IMR-90 (cell line): ENCODE measurements around the gene AGPAT3. TPM values are rescaled to one million over a fixed set of nuclear protein-coding genes. Genes with fewer than 3 reads are reported as not detected.

Experiments
- ATAC-seq: fragments of 200-7000 bp; cut with Tn5 transposase; 2 replicates; pipeline ENCODE4 v1.9.1; 2020; ENCODE audit warnings: low read depth, mild to moderate bottlenecking, moderate library complexity
- BruUV-seq: library from RNA; stranded (reverse); fragments of 400-500 nt; replicated peaks from 2 replicates; lab custom pipeline; 2021; lab: Mats Ljungman, UMichigan
- CTCF ChIA-PET: fragments of 300-600 bp; formaldehyde crosslinking; extraction: SDS; loops from one replicate; lab custom pipeline; 2021; ENCODE audit warnings: antibody characterized with exemption; lab: Yijun Ruan, JAX
- POLR2A ChIA-PET: fragments of 300-600 bp; sonication (Branson Sonifier 250); formaldehyde crosslinking; loops from one replicate; lab custom pipeline; 2022; ENCODE audit warnings: antibody characterized with exemption; ENCODE audit not compliant: unreplicated experiment; lab: Charles Lee
- DNase-seq: peaks from one replicate; pipeline ENCODE4 v3.0.0; 2013
- H2AFZ ChIP-seq: replicated peaks from 2 replicates; pipeline ENCODE3; 2013; ENCODE audit warnings: low read length, mild to moderate bottlenecking; ENCODE audit not compliant: poor library complexity
- H2AK5ac ChIP-seq: 2 replicates; pipeline ENCODE4 v1.6.1; 2013; ENCODE audit warnings: low read depth, low read length, inconsistent platforms
- H2AK9ac ChIP-seq: replicated peaks from 2 replicates; pipeline ENCODE3; 2013; ENCODE audit warnings: mild to moderate bottlenecking, low read depth, low read length, moderate library complexity; ENCODE audit not compliant: poor library complexity
- H2BK120ac ChIP-seq: 2 replicates; pipeline ENCODE4 v1.6.1; 2013; ENCODE audit warnings: low read depth, low read length, inconsistent platforms
- H2BK15ac ChIP-seq: 3 replicates; pipeline ENCODE4 v1.6.1; 2013; ENCODE audit warnings: low read depth, low read length, inconsistent platforms
- H2BK20ac ChIP-seq: 2 replicates; pipeline ENCODE4 v1.6.1; 2013; ENCODE audit warnings: low read depth, mild to moderate bottlenecking, inconsistent platforms, low read length, moderate library complexity
- H2BK5ac ChIP-seq: 2 replicates; pipeline ENCODE4 v1.6.1; 2013; ENCODE audit warnings: mild to moderate bottlenecking, low read depth, low read length, inconsistent platforms; ENCODE audit not compliant: poor library complexity, severe bottlenecking
- H3K14ac ChIP-seq: replicated peaks from 2 replicates; pipeline ENCODE4 v1.6.1; 2013; ENCODE audit warnings: low read depth, low read length, inconsistent platforms
- H3K18ac ChIP-seq: 2 replicates; pipeline ENCODE4 v1.6.1; 2013; ENCODE audit warnings: low read depth, low read length, control low read depth
- H3K23ac ChIP-seq: 2 replicates; pipeline ENCODE4 v1.6.1; 2013; ENCODE audit warnings: low read depth, low read length, inconsistent platforms
- H3K27ac ChIP-seq: 2 replicates; pipeline ENCODE4 v1.5.1; 2013; ENCODE audit warnings: mild to moderate bottlenecking, control low read depth, low read length; ENCODE audit not compliant: insufficient read depth
- H3K27me3 ChIP-seq: 2 replicates; pipeline ENCODE4 v1.6.1; 2013; ENCODE audit warnings: low read length; ENCODE audit not compliant: control insufficient read depth, insufficient read depth
- H3K36me3 ChIP-seq: 2 replicates; pipeline ENCODE4 v1.6.1; 2013; ENCODE audit warnings: low read length, mixed read lengths; ENCODE audit not compliant: control insufficient read depth, insufficient read depth
- H3K4ac ChIP-seq: 2 replicates; pipeline ENCODE4 v1.6.1; 2013; ENCODE audit warnings: low read depth, low read length, inconsistent platforms
- H3K4me1 ChIP-seq: 2 replicates; pipeline ENCODE4 v1.6.1; 2013; ENCODE audit warnings: low read length, mixed read lengths; ENCODE audit not compliant: control insufficient read depth, insufficient read depth
- H3K4me2 ChIP-seq: 2 replicates; pipeline ENCODE4 v1.6.1; 2013; ENCODE audit warnings: low read depth, mild to moderate bottlenecking, control low read depth, low read length, moderate library complexity
- H3K4me3 ChIP-seq: 2 replicates; pipeline ENCODE4 v1.5.1; 2013; ENCODE audit warnings: low read depth, mild to moderate bottlenecking, control low read depth, low read length, moderate library complexity; ENCODE audit not compliant: insufficient read depth
- H3K56ac ChIP-seq: 2 replicates; pipeline ENCODE4 v1.6.1; 2013; ENCODE audit warnings: low read length, inconsistent platforms; ENCODE audit not compliant: insufficient read depth; ENCODE audit errors: extremely low read depth
- H3K79me1 ChIP-seq, 2 experiments: 2 replicates each; pipeline ENCODE4 v1.6.1; 2013; ENCODE audit warnings: low read length in 2 of 2, inconsistent platforms in 1 of 2, low read depth in 1 of 2
- H3K9ac ChIP-seq: 2 replicates; pipeline ENCODE4 v1.6.1; 2013; ENCODE audit warnings: low read depth, low read length, control low read depth
- H3K9me1 ChIP-seq: 2 replicates; pipeline ENCODE4 v1.6.1; 2013; ENCODE audit warnings: low read length, inconsistent platforms; ENCODE audit not compliant: insufficient read depth
- H3K9me3 ChIP-seq: 2 replicates; pipeline ENCODE4 v1.6.1; 2013; ENCODE audit warnings: low read length; ENCODE audit not compliant: control insufficient read depth, insufficient read depth
- H4K20me1 ChIP-seq: 2 replicates; pipeline ENCODE4 v1.6.1; 2013; ENCODE audit warnings: low read length, inconsistent platforms; ENCODE audit not compliant: insufficient read depth
- H4K5ac ChIP-seq: 2 replicates; pipeline ENCODE4 v1.6.1; 2013; ENCODE audit warnings: mild to moderate bottlenecking, low read depth, low read length, control low read depth
- H4K8ac ChIP-seq, 2 experiments: 2 replicates each; pipeline ENCODE4 v1.6.1; 2013; ENCODE audit warnings: low read depth in 2 of 2, low read length in 2 of 2, control low read depth in 1 of 2, inconsistent platforms in 1 of 2
- H4K91ac ChIP-seq: 2 replicates; pipeline ENCODE4 v1.6.1; 2013; ENCODE audit warnings: low read depth, low read length, inconsistent platforms; ENCODE audit not compliant: insufficient read depth
- BHLHE40 ChIP-seq: fragments of 150-350 bp; IDR thresholded peaks from 2 replicates; pipeline ENCODE4 v1.6.1; 2016; ENCODE audit warnings: mild to moderate bottlenecking, low read depth, low read length
- CEBPB ChIP-seq: IDR thresholded peaks from 2 replicates; pipeline ENCODE4 v1.6.1; 2012; ENCODE audit warnings: low read depth, low read length, improper control_type of control experiment
- CHD1 ChIP-seq: IDR thresholded peaks from 2 replicates; pipeline ENCODE4 v1.6.1; 2012; ENCODE audit warnings: low read depth, low read length, improper control_type of control experiment
- CTCF ChIP-seq: conservative IDR thresholded peaks from 2 replicates; pipeline ENCODE4 v1.5.1; 2012; ENCODE audit warnings: mild to moderate bottlenecking, low read depth, low read length, improper control_type of control experiment
- FOS ChIP-seq: fragments of 150-350 bp; IDR thresholded peaks from 2 replicates; pipeline ENCODE4 v1.6.1; 2016; ENCODE audit warnings: low read depth, low read length
- MAFK ChIP-seq: IDR thresholded peaks from 2 replicates; pipeline ENCODE4 v1.6.1; 2012; ENCODE audit warnings: low read depth, low read length, improper control_type of control experiment
- MAZ ChIP-seq: IDR thresholded peaks from 2 replicates; pipeline ENCODE4 v1.6.1; 2012; ENCODE audit warnings: low read depth, mild to moderate bottlenecking, low read length, improper control_type of control experiment, moderate library complexity, borderline replicate concordance
- MXI1 ChIP-seq: IDR thresholded peaks from 2 replicates; pipeline ENCODE4 v1.6.1; 2012; ENCODE audit warnings: low read depth, mild to moderate bottlenecking, low read length, moderate library complexity, borderline replicate concordance
- NFE2L2 ChIP-seq: fragments of 150-350 bp; IDR thresholded peaks from 2 replicates; pipeline ENCODE4 v1.6.1; 2016; ENCODE audit warnings: low read depth, mild to moderate bottlenecking, low read length
- POLR2A ChIP-seq: IDR thresholded peaks from 2 replicates; pipeline ENCODE4 v1.6.1; 2012; ENCODE audit warnings: mild to moderate bottlenecking, low read depth, low read length
- RAD21 ChIP-seq: IDR thresholded peaks from 2 replicates; pipeline ENCODE4 v1.6.1; 2012; ENCODE audit warnings: low read length, improper control_type of control experiment
- RCOR1 ChIP-seq: IDR thresholded peaks from 2 replicates; pipeline ENCODE4 v1.6.1; 2012; ENCODE audit warnings: mild to moderate bottlenecking, low read length, improper control_type of control experiment; ENCODE audit not compliant: insufficient replicate concordance
- RFX5 ChIP-seq: IDR thresholded peaks from 2 replicates; pipeline ENCODE4 v1.8.0; 2012; ENCODE audit warnings: low read depth, mild to moderate bottlenecking, low read length, moderate library complexity
- SMC3 ChIP-seq: fragments of 150-350 bp; IDR thresholded peaks from 2 replicates; pipeline ENCODE4 v1.6.1; 2016; ENCODE audit warnings: low read depth, mild to moderate bottlenecking, antibody characterized with exemption, low read length, moderate library complexity
- USF2 ChIP-seq: fragments of 150-350 bp; IDR thresholded peaks from 2 replicates; pipeline ENCODE4 v1.6.1; 2017; ENCODE audit warnings: mild to moderate bottlenecking, antibody characterized with exemption, low read length, low read depth
- WGBS, 2 experiments: methylation state at CpG; one replicate each; pipeline versions ENCODE4 v1.1.5 to v1.1.7; 2013; ENCODE audit warnings: missing lambda C conversion rate in 2 of 2; ENCODE audit not compliant: insufficient read length in 1 of 2; ENCODE audit errors: extremely low coverage in 2 of 2; 5-methylcytosine and 5-hydroxymethylcytosine counted together
- dilution Hi-C: fragments of 300-500 bp; cut with HindIII; formaldehyde crosslinking; loops from one replicate; pipeline ENCODE4 v1.14.3; 2018; ENCODE audit warnings: low sequenced_read_pairs; ENCODE audit not compliant: unreplicated experiment
- in situ Hi-C: fragments of 300-500 bp; cut with MboI; formaldehyde crosslinking; loops from 3 replicates; pipeline ENCODE4 v1.14.3; 2019; ENCODE audit warnings: low sequenced_read_pairs, inconsistent platforms, mixed read lengths
- intact Hi-C: fragments of 100-400 bp; cut with micrococcal nuclease; formaldehyde crosslinking; loops from 2 replicates; pipeline ENCODE4 v1.10.0; 2022
- polyA plus RNA-seq, 3 experiments: library from polyadenylated mRNA; depleted of rRNA; stranded (reverse); fragments of >200 nt; gene quantifications; 2 replicates each; pipeline ENCODE4 v1.2.3, GENCODE V29; 2012; ENCODE audit warnings: low replicate concordance in 1 of 3
- total RNA-seq: library from RNA; depleted of rRNA; stranded (reverse); fragments of >200 nt; gene quantifications from 2 replicates; pipeline ENCODE4 v1.2.3, GENCODE V29; 2012
- TF ChIP-seq, protein P1 (sequence below): fragments of 150-350 bp; IDR thresholded peaks from 2 replicates; pipeline ENCODE4 v1.6.1; 2016; ENCODE audit warnings: low read depth, mild to moderate bottlenecking, low read length, moderate library complexity, borderline replicate concordance

AGPAT3 gene
- total and polyA plus RNA-seq, 2 of the 4 experiments (the other 2 are of a cell fraction) = 27.1 to 38.7 TPM

GRCh38 chr21:43919283-43919682, 54.3 kb downstream of the AGPAT3 start:
- TF ChIP-seq FOS (no peak), RCOR1 (no peak), MAFK (no peak), BHLHE40 (no peak), SMC3 (no peak), NFE2L2 (no peak), USF2 (no peak), RAD21 (no peak), MXI1 (no peak), CTCF (no peak), MAZ (no peak), RFX5 (no peak), POLR2A (no peak), CHD1 (no peak), CEBPB (no peak)
- TF ChIP-seq, protein P1, sequence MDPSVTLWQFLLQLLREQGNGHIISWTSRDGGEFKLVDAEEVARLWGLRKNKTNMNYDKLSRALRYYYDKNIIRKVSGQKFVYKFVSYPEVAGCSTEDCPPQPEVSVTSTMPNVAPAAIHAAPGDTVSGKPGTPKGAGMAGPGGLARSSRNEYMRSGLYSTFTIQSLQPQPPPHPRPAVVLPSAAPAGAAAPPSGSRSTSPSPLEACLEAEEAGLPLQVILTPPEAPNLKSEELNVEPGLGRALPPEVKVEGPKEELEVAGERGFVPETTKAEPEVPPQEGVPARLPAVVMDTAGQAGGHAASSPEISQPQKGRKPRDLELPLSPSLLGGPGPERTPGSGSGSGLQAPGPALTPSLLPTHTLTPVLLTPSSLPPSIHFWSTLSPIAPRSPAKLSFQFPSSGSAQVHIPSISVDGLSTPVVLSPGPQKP = no peak
- Histone ChIP-seq H4K5ac (no peak overlapping the region), H2AK9ac (no peak overlapping the region), H3K9me1 (peaks cover 21% of the 10 kb centered on the region; the same call in 1 of the 2 replicates), H3K27me3 (no peaks in the 10 kb centered on the region), H3K9me3 (no peaks in the 10 kb centered on the region), H3K36me3 (peaks cover under 1% of the 10 kb centered on the region; the same call in 1 of the 2 replicates), H3K79me1 (peaks cover 34 to 83% of the 10 kb centered on the region in 2 experiments), H4K20me1 (peaks cover 61% of the 10 kb centered on the region), H3K4ac (no peak overlapping the region), H3K18ac (no peak overlapping the region), H2BK5ac (no peak overlapping the region), H2AFZ (no peak overlapping the region), H3K4me3 (no peak overlapping the region), H3K9ac (no peak overlapping the region), H3K4me1 (peaks cover 10% of the 10 kb centered on the region), H2BK20ac (no peak overlapping the region), H3K14ac (no peak overlapping the region), H3K23ac (no peak overlapping the region), H2BK120ac (no peak overlapping the region), H2BK15ac (no peak overlapping the region), H4K8ac (no peak overlapping the region), H3K4me2 (no peak overlapping the region), H3K56ac (no peak overlapping the region), H3K27ac (no peak overlapping the region), H2AK5ac (no peak overlapping the region), H4K91ac (no peak overlapping the region)
- 100% methylated on average over 1 of the region's 7 CpGs; no CpG with 5 or more reads in 1 of the 2 experiments for WGBS, 2 experiments
- intact Hi-C loops = no loop called here
- no TSS peak for BruUV-seq
- no peak for ATAC-seq
- POLR2A ChIA-PET = no interaction called here
- in situ Hi-C loops = no loop called here
- CTCF ChIA-PET = no interaction called here
- no peak for DNase-seq
- dilution Hi-C loops = no loop called here
